HCT116 (cell line): ENCODE results near the gene INPP5K.

Experiments used
- EZH2phosphoT487 ChIP-seq: fragments of 200-600 bp; IDR thresholded peaks from 2 replicates; pipeline ENCODE4 v1.6.1; 2018; ENCODE audit warnings: antibody characterized with exemption, borderline replicate concordance
- POLR2A ChIP-seq: IDR thresholded peaks from 2 replicates; pipeline ENCODE4 v1.7.0; 2011; ENCODE audit warnings: borderline replicate concordance; ENCODE audit not compliant: insufficient read depth, insufficient read length; ENCODE audit errors: extremely low read depth
- RAD21 ChIP-seq: IDR thresholded peaks from 2 replicates; pipeline ENCODE4 v1.6.1; 2012; ENCODE audit warnings: low read depth, mild to moderate bottlenecking
- SIN3A ChIP-seq: IDR thresholded peaks from 2 replicates; pipeline ENCODE4 v1.6.1; 2012; ENCODE audit warnings: low read depth
- TF ChIP-seq, protein P1 (sequence below), 3 experiments: fragments of 200-600 bp in 1 of 3; sonication (generic) in 1 of 3; IDR thresholded peaks in 2 of 3; conservative IDR thresholded peaks in 1 of 3; 2 replicates each; pipeline ENCODE4 v1.5.1; 2012 to 2017; ENCODE audit warnings: low read depth in 2 of 3, low read length in 2 of 3, antibody characterized with exemption in 1 of 3, borderline replicate concordance in 1 of 3, control low read depth in 1 of 3, mild to moderate bottlenecking in 1 of 3, mixed read lengths in 1 of 3, mixed run types in 1 of 3, moderate library complexity in 1 of 3; ENCODE audit not compliant: insufficient read depth in 1 of 3
- TF ChIP-seq, protein P2 (sequence below): IDR thresholded peaks from 2 replicates; pipeline ENCODE4 v1.6.1; 2012; ENCODE audit warnings: low read depth

DNA sequence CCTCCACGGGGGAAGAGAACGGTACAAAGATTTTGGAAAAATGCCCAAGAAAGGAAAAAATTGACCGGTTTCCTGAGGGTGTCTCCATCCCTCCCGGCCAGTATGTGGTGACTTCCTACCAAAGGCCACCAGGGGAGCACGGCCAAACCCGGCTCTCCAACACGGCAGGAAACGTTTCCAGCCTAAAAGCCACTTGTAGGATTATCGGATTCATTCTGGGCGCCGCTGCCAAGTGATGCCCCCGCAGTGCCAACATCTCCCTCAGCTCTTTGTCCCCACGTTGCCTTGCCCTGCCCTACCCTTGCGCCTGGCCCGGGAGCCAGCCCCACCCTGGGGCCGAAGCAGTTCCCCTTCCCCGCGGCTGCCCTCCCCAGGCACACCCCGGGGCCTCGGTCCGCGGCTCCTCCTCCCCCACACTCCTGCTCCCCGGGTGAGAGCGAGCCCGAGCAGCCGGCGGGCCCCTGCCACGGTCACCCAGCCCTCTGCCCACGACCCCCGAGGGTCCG lies 61.1 kb downstream of the INPP5K start:
- no peak for TF ChIP-seq RAD21
- TF ChIP-seq, protein P1, sequence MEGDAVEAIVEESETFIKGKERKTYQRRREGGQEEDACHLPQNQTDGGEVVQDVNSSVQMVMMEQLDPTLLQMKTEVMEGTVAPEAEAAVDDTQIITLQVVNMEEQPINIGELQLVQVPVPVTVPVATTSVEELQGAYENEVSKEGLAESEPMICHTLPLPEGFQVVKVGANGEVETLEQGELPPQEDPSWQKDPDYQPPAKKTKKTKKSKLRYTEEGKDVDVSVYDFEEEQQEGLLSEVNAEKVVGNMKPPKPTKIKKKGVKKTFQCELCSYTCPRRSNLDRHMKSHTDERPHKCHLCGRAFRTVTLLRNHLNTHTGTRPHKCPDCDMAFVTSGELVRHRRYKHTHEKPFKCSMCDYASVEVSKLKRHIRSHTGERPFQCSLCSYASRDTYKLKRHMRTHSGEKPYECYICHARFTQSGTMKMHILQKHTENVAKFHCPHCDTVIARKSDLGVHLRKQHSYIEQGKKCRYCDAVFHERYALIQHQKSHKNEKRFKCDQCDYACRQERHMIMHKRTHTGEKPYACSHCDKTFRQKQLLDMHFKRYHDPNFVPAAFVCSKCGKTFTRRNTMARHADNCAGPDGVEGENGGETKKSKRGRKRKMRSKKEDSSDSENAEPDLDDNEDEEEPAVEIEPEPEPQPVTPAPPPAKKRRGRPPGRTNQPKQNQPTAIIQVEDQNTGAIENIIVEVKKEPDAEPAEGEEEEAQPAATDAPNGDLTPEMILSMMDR (IDR thresholded peaks at IDR 0.05 in 2 of 3, conservative IDR thresholded peaks at IDR 0.05 in 1 of 3; ENCODE audit: borderline replicate concordance in 1 of 3, insufficient read depth in 1 of 3, low read depth in 2 of 3, low read length in 2 of 3): peak in 2 of 3 experiments; percentile 55 to 66; a peak in 4 of 6 replicates
- no peak for TF ChIP-seq EZH2phosphoT487
- no peak for TF ChIP-seq POLR2A
- no peak for TF ChIP-seq SIN3A
- TF ChIP-seq, protein P2, sequence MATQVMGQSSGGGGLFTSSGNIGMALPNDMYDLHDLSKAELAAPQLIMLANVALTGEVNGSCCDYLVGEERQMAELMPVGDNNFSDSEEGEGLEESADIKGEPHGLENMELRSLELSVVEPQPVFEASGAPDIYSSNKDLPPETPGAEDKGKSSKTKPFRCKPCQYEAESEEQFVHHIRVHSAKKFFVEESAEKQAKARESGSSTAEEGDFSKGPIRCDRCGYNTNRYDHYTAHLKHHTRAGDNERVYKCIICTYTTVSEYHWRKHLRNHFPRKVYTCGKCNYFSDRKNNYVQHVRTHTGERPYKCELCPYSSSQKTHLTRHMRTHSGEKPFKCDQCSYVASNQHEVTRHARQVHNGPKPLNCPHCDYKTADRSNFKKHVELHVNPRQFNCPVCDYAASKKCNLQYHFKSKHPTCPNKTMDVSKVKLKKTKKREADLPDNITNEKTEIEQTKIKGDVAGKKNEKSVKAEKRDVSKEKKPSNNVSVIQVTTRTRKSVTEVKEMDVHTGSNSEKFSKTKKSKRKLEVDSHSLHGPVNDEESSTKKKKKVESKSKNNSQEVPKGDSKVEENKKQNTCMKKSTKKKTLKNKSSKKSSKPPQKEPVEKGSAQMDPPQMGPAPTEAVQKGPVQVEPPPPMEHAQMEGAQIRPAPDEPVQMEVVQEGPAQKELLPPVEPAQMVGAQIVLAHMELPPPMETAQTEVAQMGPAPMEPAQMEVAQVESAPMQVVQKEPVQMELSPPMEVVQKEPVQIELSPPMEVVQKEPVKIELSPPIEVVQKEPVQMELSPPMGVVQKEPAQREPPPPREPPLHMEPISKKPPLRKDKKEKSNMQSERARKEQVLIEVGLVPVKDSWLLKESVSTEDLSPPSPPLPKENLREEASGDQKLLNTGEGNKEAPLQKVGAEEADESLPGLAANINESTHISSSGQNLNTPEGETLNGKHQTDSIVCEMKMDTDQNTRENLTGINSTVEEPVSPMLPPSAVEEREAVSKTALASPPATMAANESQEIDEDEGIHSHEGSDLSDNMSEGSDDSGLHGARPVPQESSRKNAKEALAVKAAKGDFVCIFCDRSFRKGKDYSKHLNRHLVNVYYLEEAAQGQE: no peak
